ENCODE measurements around the gene MAP2.

GRCh38 chr2:209388446-209389037, 35.3 kb upstream of the MAP2 start:
- TF ChIP-seq CTCF (IDR thresholded peaks at IDR 0.05; ENCODE audit: low read depth, low read length, missing input control) (no peak), YY1 (IDR thresholded peaks at IDR 0.05) (no peak)

Data from liver (tissue), 2 donors.